A673 (cell line): ENCODE results near the gene DLGAP5.

ENCODE experiments used
- EZH2 ChIP-seq: fragments of 200-600 bp; sonication (generic); IDR thresholded peaks from 2 replicates; pipeline ENCODE4 v1.6.1; 2017; ENCODE audit warnings: borderline replicate concordance, low read depth, mild to moderate bottlenecking, mixed read lengths, antibody characterized with exemption, low read length; ENCODE audit not compliant: poor library complexity, severe bottlenecking
- TF ChIP-seq, protein P1 (sequence below): fragments of 300-800, 200-600 bp; sonication (generic); conservative IDR thresholded peaks from 2 replicates; pipeline ENCODE4 v1.5.1; 2017; ENCODE audit warnings: low read depth, mild to moderate bottlenecking, antibody characterized with exemption, low read length, moderate library complexity, mixed read lengths

DNA sequence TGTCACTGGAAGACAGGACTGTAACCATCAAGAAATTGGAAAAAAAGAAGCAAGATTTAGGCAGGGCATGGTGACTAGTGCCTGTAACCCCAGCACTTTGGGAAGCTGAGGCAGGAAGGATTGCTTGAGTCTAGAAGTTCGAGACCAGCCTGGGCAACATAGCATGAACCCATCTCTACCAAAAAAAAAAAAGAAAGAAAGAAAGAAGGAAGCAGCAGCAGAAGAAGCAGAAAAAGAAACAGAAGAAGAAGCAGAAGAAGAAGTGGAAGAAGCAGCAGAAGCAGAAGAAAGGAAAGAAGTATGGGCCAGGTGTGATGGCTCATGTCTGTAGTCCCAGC lies 92.9 kb downstream of the DLGAP5 start:
- TF ChIP-seq, protein P1, sequence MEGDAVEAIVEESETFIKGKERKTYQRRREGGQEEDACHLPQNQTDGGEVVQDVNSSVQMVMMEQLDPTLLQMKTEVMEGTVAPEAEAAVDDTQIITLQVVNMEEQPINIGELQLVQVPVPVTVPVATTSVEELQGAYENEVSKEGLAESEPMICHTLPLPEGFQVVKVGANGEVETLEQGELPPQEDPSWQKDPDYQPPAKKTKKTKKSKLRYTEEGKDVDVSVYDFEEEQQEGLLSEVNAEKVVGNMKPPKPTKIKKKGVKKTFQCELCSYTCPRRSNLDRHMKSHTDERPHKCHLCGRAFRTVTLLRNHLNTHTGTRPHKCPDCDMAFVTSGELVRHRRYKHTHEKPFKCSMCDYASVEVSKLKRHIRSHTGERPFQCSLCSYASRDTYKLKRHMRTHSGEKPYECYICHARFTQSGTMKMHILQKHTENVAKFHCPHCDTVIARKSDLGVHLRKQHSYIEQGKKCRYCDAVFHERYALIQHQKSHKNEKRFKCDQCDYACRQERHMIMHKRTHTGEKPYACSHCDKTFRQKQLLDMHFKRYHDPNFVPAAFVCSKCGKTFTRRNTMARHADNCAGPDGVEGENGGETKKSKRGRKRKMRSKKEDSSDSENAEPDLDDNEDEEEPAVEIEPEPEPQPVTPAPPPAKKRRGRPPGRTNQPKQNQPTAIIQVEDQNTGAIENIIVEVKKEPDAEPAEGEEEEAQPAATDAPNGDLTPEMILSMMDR, result no peak
- TF ChIP-seq EZH2, result no peak
